Endothelial cell of umbilical vein (primary cell): ENCODE results near the gene ZFP42. TPM values are rescaled to one million over a fixed set of nuclear protein-coding genes. Genes with fewer than 3 reads are reported as not detected.

Experiments
- BruUV-seq: library from RNA; stranded (reverse); fragments of 400-500 nt; replicated peaks from 2 replicates; lab custom pipeline; 2021; lab: Mats Ljungman, UMichigan
- CTCF ChIA-PET: fragments of 300-600, 350-600 bp; sonication (Branson Sonifier 250); formaldehyde crosslinking; loops from one replicate; lab custom pipeline; 2021; ENCODE audit warnings: antibody characterized with exemption, inconsistent platforms; lab: Charles Lee
- POLR2A ChIA-PET: fragments of 300-600, 350-600 bp; sonication (Branson Sonifier 250); formaldehyde crosslinking; loops from one replicate; lab custom pipeline; 2021; ENCODE audit warnings: antibody characterized with exemption, inconsistent platforms; lab: Charles Lee
- DNase-seq: peaks from one replicate; pipeline ENCODE4 v3.0.0-alpha.2; 2011; ENCODE audit warnings: low read depth, low spot score
- FAIRE-seq: peaks from 2 replicates; lab custom pipeline; 2011; peaks lifted over from hg19 to GRCh38; lab: Jason Lieb, UNC
- H2AFZ ChIP-seq: 2 replicates; pipeline ENCODE4 v1.6.0; 2012; ENCODE audit warnings: low read depth, low read length, control low read depth, inconsistent platforms
- H3K27ac ChIP-seq: 2 replicates; pipeline ENCODE4 v1.5.1; 2011; ENCODE audit warnings: low read depth, mild to moderate bottlenecking, control low read depth, low read length, moderate library complexity; ENCODE audit not compliant: insufficient read depth
- H3K27me3 ChIP-seq, 2 experiments: 2 replicates each; pipeline versions ENCODE4 v1.6.0 to v1.6.1; 2011; ENCODE audit warnings: low read length in 2 of 2, mixed read lengths in 1 of 2; ENCODE audit not compliant: control insufficient read depth in 2 of 2, insufficient read depth in 2 of 2
- H3K36me3 ChIP-seq, 2 experiments: 2 replicates in 1 of 2; 3 replicates in 1 of 2; pipeline ENCODE4 v1.5.1; 2011; ENCODE audit warnings: low read length in 2 of 2, mild to moderate bottlenecking in 1 of 2, moderate library complexity in 1 of 2; ENCODE audit not compliant: control insufficient read depth in 2 of 2, insufficient read depth in 2 of 2; ENCODE audit errors: extremely low read depth in 1 of 2
- H3K4me1 ChIP-seq: 3 replicates; pipeline ENCODE4 v1.5.1; 2011; ENCODE audit warnings: mild to moderate bottlenecking, low read length; ENCODE audit not compliant: control insufficient read depth, insufficient read depth; ENCODE audit errors: extremely low read depth
- H3K4me2 ChIP-seq: 2 replicates; pipeline ENCODE4 v1.6.1; 2011; ENCODE audit warnings: low read length, control low read depth, mixed read lengths; ENCODE audit not compliant: insufficient read depth
- H3K4me3 ChIP-seq, 3 experiments: fragments of 200-600 bp in 1 of 3; sonication (generic), shearing (Covaris generic) in 1 of 3; replicated peaks in 1 of 3; 2 replicates each; pipeline ENCODE4 v1.5.1; 2011 to 2016; ENCODE audit warnings: control low read depth in 3 of 3, low read length in 3 of 3, mild to moderate bottlenecking in 2 of 3, inconsistent platforms in 1 of 3, low read depth in 1 of 3, moderate library complexity in 1 of 3; ENCODE audit not compliant: insufficient read depth in 1 of 3
- H3K79me2 ChIP-seq: 2 replicates; pipeline ENCODE4 v1.6.0; 2012; ENCODE audit warnings: low read length, inconsistent platforms; ENCODE audit not compliant: control insufficient read depth, insufficient read depth
- H3K9ac ChIP-seq: replicated peaks from 2 replicates; pipeline ENCODE3; 2011; ENCODE audit warnings: low read length, control low read depth; ENCODE audit not compliant: insufficient read depth; ENCODE audit errors: extremely low read depth
- H3K9me1 ChIP-seq: replicated peaks from 3 replicates; pipeline ENCODE4 v1.6.0; 2011; ENCODE audit warnings: mild to moderate bottlenecking, low read length; ENCODE audit not compliant: control insufficient read depth, insufficient read depth; ENCODE audit errors: extremely low read depth
- H3K9me3 ChIP-seq: replicated peaks from 2 replicates; pipeline ENCODE4 v1.5.1; 2012; ENCODE audit warnings: low read length, inconsistent platforms; ENCODE audit not compliant: control insufficient read depth, insufficient read depth
- H4K20me1 ChIP-seq: replicated peaks from 2 replicates; pipeline ENCODE3; 2011; ENCODE audit warnings: mild to moderate bottlenecking, low read length; ENCODE audit not compliant: control insufficient read depth, insufficient read depth; ENCODE audit errors: extremely low read depth
- EZH2 ChIP-seq: IDR thresholded peaks from 2 replicates; pipeline ENCODE4 v1.6.1; 2012; ENCODE audit warnings: borderline replicate concordance, low read depth, mild to moderate bottlenecking, moderate library complexity, low read length, inconsistent platforms; ENCODE audit not compliant: severe bottlenecking
- FOS ChIP-seq: IDR thresholded peaks from 2 replicates; pipeline ENCODE4 v1.6.1; 2011; ENCODE audit warnings: mild to moderate bottlenecking, low read length, moderate library complexity, borderline replicate concordance; ENCODE audit not compliant: insufficient read depth
- GATA2 ChIP-seq: IDR thresholded peaks from 2 replicates; pipeline ENCODE4 v1.7.0; 2011; ENCODE audit warnings: low read depth, mild to moderate bottlenecking, moderate library complexity, mixed read lengths, low read length; ENCODE audit not compliant: insufficient read length, insufficient read depth
- JUN ChIP-seq: IDR thresholded peaks from 2 replicates; pipeline ENCODE4 v1.6.1; 2011; ENCODE audit warnings: borderline replicate concordance, low read depth; ENCODE audit not compliant: insufficient read length, insufficient read depth
- MYC ChIP-seq: IDR thresholded peaks from one replicate; pipeline ENCODE4 v1.6.1; 2011; ENCODE audit warnings: mild to moderate bottlenecking, low read depth, low read length
- POLR2A ChIP-seq: IDR thresholded peaks from 2 replicates; pipeline ENCODE4 v1.6.1; 2012; ENCODE audit warnings: low read depth, mild to moderate bottlenecking, control low read depth, low read length
- POLR2AphosphoS5 ChIP-seq: IDR thresholded peaks from 2 replicates; pipeline ENCODE4 v1.6.1; 2012; ENCODE audit warnings: low read depth, mild to moderate bottlenecking, control low read depth, low read length, moderate library complexity; ENCODE audit not compliant: insufficient read depth
- dilution Hi-C: fragments of 300-500 bp; cut with MboI; formaldehyde crosslinking; loops from one replicate; pipeline ENCODE4 v1.15.0; 2019; ENCODE audit warnings: low sequenced_read_pairs; ENCODE audit not compliant: extremely low pct_ligation_motif_present
- intact Hi-C: fragments of 100-400 bp; cut with micrococcal nuclease; formaldehyde crosslinking; loops from one replicate; pipeline ENCODE4 v1.10.0; 2022
- polyA plus RNA-seq, 4 experiments: library from polyadenylated mRNA; depleted of rRNA in 3 of 4; stranded (reverse) in 3 of 4; unstranded in 1 of 4; fragments of >200 nt; gene quantifications; 2 replicates each; pipeline versions ENCODE4 v1.2.1 to v1.2.3, GENCODE V29; 2011 to 2012; ENCODE audit warnings: missing spikeins in 1 of 4
- total RNA-seq: library from RNA; stranded (reverse); gene quantifications from 2 replicates; pipeline ENCODE4 v1.2.3, GENCODE V29; 2021
- TF ChIP-seq, protein P1 (sequence below): IDR thresholded peaks from 2 replicates; pipeline ENCODE4 v1.6.1; 2011; ENCODE audit not compliant: insufficient read depth, insufficient read length
- TF ChIP-seq, protein P2 (sequence below), 2 donors: IDR thresholded peaks; 1 replicate in 1 of 2; 2 replicates in 1 of 2; pipeline ENCODE4 v1.5.1; 2011; ENCODE audit warnings: low read length in 2 of 2, mild to moderate bottlenecking in 2 of 2, moderate library complexity in 2 of 2, control low read depth in 1 of 2, inconsistent platforms in 1 of 2, low read depth in 1 of 2; ENCODE audit not compliant: insufficient read depth in 1 of 2; ENCODE audit errors: extremely low read depth in 1 of 2

ZFP42 gene
- total and polyA plus RNA-seq, 2 donors (not counting 3 experiments of a cell fraction or from before 2014, with no cell fraction given), result 0.04 TPM; not detected in 1

DNA sequence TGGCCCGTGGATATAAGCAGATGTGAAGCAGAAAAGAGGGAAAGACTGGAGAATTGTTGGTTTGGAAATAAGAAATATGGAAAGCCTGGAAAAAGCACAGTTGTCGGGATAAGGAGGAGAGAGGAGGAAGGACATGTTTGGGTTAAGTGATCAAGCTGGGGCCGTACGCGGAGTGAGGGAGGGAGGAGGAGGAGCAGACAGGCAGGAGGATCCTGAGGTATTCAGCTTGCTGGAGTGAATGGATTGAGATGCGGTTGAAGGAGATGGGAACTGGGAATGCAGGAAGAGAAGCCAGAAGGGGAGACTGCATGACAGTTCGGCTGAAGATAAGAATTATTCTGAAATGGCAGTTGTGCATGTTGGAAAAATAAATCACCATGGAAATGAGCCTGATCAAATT lies 21.2 kb downstream of the ZFP42 start:
- H4K20me1 ChIP-seq, result no peaks in the 10 kb centered on the region
- ChIA-PET CTCF (interaction anchor here (1.1 kb wide), 1 partner anchor 26 kb away, joined by 3 read pairs; no protein-coding TSS in a partner anchor), POLR2A (no interaction called here)
- intact Hi-C loops, result no loop called here
- no peak overlapping the region for H3K4me3 ChIP-seq
- no peak overlapping the region for H3K4me2 ChIP-seq
- no peaks in the 10 kb centered on the region for H3K27me3 ChIP-seq
- FAIRE-seq (no peak), DNase-seq (no peak)
- TF ChIP-seq FOS (no peak), MYC (no peak), POLR2AphosphoS5 (no peak), JUN (no peak), POLR2A (no peak), EZH2 (no peak), GATA2 (no peak)
- TF ChIP-seq, protein P1, sequence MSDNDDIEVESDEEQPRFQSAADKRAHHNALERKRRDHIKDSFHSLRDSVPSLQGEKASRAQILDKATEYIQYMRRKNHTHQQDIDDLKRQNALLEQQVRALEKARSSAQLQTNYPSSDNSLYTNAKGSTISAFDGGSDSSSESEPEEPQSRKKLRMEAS, result no peak
- TF ChIP-seq, protein P2, sequence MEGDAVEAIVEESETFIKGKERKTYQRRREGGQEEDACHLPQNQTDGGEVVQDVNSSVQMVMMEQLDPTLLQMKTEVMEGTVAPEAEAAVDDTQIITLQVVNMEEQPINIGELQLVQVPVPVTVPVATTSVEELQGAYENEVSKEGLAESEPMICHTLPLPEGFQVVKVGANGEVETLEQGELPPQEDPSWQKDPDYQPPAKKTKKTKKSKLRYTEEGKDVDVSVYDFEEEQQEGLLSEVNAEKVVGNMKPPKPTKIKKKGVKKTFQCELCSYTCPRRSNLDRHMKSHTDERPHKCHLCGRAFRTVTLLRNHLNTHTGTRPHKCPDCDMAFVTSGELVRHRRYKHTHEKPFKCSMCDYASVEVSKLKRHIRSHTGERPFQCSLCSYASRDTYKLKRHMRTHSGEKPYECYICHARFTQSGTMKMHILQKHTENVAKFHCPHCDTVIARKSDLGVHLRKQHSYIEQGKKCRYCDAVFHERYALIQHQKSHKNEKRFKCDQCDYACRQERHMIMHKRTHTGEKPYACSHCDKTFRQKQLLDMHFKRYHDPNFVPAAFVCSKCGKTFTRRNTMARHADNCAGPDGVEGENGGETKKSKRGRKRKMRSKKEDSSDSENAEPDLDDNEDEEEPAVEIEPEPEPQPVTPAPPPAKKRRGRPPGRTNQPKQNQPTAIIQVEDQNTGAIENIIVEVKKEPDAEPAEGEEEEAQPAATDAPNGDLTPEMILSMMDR (IDR thresholded peaks at IDR 0.05; ENCODE audit: extremely low read depth in 1 of 2, insufficient read depth in 1 of 2, low read depth in 1 of 2, low read length in 2 of 2), result no peak
- H3K9me1 ChIP-seq, result no peaks in the 10 kb centered on the region
- H2AFZ ChIP-seq, result no peak overlapping the region
- dilution Hi-C loops, result no loop called here
- no peaks in the 10 kb centered on the region for H3K4me1 ChIP-seq
- no TSS peak for BruUV-seq
- H3K9ac ChIP-seq, result no peak overlapping the region
- no peaks in the 10 kb centered on the region for H3K79me2 ChIP-seq
- H3K9me3 ChIP-seq, result peaks cover 6% of the 10 kb centered on the region
- no peak overlapping the region for H3K27ac ChIP-seq
- H3K36me3 ChIP-seq, result no peaks in the 10 kb centered on the region
